Neuronal stem cell (in vitro differentiated cells): ENCODE results near the gene HSD17B2.

Experiments used
- DNase-seq: peaks from one replicate; pipeline ENCODE4 v3.0.0-alpha.2; 2013; ENCODE audit warnings: low spot score
- H2AFZ ChIP-seq: one replicate; pipeline ENCODE4 v1.6.1; 2013; ENCODE audit warnings: mild to moderate bottlenecking, low read length, inconsistent platforms
- H2AK5ac ChIP-seq: 2 replicates; pipeline ENCODE4 v1.6.1; 2013; ENCODE audit warnings: low read depth, mild to moderate bottlenecking, inconsistent platforms, low read length, moderate library complexity, mixed read lengths
- H2BK120ac ChIP-seq: 2 replicates; pipeline ENCODE4 v1.6.1; 2013; ENCODE audit warnings: low read depth, mild to moderate bottlenecking, inconsistent platforms, low read length, moderate library complexity, mixed read lengths
- H2BK12ac ChIP-seq: one replicate; pipeline ENCODE4 v1.6.1; 2013; ENCODE audit warnings: low read length, inconsistent platforms
- H2BK15ac ChIP-seq: 2 replicates; pipeline ENCODE4 v1.6.1; 2013; ENCODE audit warnings: mild to moderate bottlenecking, low read length, inconsistent platforms, mixed read lengths
- H2BK5ac ChIP-seq: one replicate; pipeline ENCODE4 v1.6.1; 2013; ENCODE audit warnings: inconsistent platforms, mild to moderate bottlenecking, low read length, moderate library complexity
- H3K14ac ChIP-seq: one replicate; pipeline ENCODE4 v1.6.1; 2013; ENCODE audit warnings: low read length, inconsistent platforms
- H3K18ac ChIP-seq: 2 replicates; pipeline ENCODE4 v1.6.1; 2013; ENCODE audit warnings: low read length, inconsistent platforms
- H3K23ac ChIP-seq: 2 replicates; pipeline ENCODE4 v1.6.1; 2013; ENCODE audit warnings: low read depth, mild to moderate bottlenecking, mixed read lengths, low read length, inconsistent platforms; ENCODE audit not compliant: poor library complexity
- H3K27ac ChIP-seq: replicated peaks from 3 replicates; pipeline ENCODE4 v1.5.1; 2013; ENCODE audit warnings: low read length, inconsistent platforms
- H3K27me3 ChIP-seq, 3 experiments: 2 replicates each; pipeline ENCODE4 v1.6.1; 2013; ENCODE audit warnings: low read length in 3 of 3, mild to moderate bottlenecking in 2 of 3, inconsistent platforms in 1 of 3, low read depth in 1 of 3, mixed read lengths in 1 of 3, moderate library complexity in 1 of 3; ENCODE audit not compliant: control insufficient read depth in 3 of 3, insufficient read depth in 3 of 3
- H3K36me3 ChIP-seq, 2 donors: replicated peaks in 1 of 2; 2 replicates each; pipeline ENCODE4 v1.6.1; 2013; ENCODE audit warnings: low read length in 2 of 2; ENCODE audit not compliant: control insufficient read depth in 2 of 2, insufficient read depth in 2 of 2
- H3K4ac ChIP-seq: 2 replicates; pipeline ENCODE4 v1.6.1; 2013; ENCODE audit warnings: inconsistent platforms, mild to moderate bottlenecking, low read length, moderate library complexity
- H3K4me1 ChIP-seq, 2 donors: 1 replicate in 1 of 2; 2 replicates in 1 of 2; pipeline ENCODE4 v1.6.1; 2013; ENCODE audit warnings: low read length in 2 of 2, low read depth in 1 of 2; ENCODE audit not compliant: control insufficient read depth in 2 of 2, insufficient read depth in 1 of 2
- H3K4me2 ChIP-seq: one replicate; pipeline ENCODE4 v1.6.1; 2013; ENCODE audit warnings: mild to moderate bottlenecking, low read length, inconsistent platforms; ENCODE audit not compliant: insufficient read depth, poor library complexity, severe bottlenecking
- H3K4me3 ChIP-seq, 2 donors: 2 replicates each; pipeline ENCODE4 v1.5.1; 2013; ENCODE audit warnings: low read length in 2 of 2, mild to moderate bottlenecking in 2 of 2, inconsistent platforms in 1 of 2, moderate library complexity in 1 of 2
- H3K79me1 ChIP-seq: one replicate; pipeline ENCODE4 v1.6.1; 2013; ENCODE audit warnings: low read depth, mild to moderate bottlenecking, inconsistent platforms, low read length, moderate library complexity
- H3K9ac ChIP-seq: one replicate; pipeline ENCODE4 v1.6.1; 2013; ENCODE audit warnings: mild to moderate bottlenecking, low read depth, low read length, inconsistent platforms; ENCODE audit not compliant: poor library complexity
- H3K9me3 ChIP-seq, 2 donors: replicated peaks in 1 of 2; 2 replicates each; pipeline versions ENCODE3 to v1.6.1; 2013; ENCODE audit warnings: low read length in 2 of 2, mild to moderate bottlenecking in 2 of 2, inconsistent platforms in 1 of 2, low read depth in 1 of 2, mixed read lengths in 1 of 2, moderate library complexity in 1 of 2; ENCODE audit not compliant: control insufficient read depth in 2 of 2, insufficient read depth in 1 of 2
- H4K8ac ChIP-seq: one replicate; pipeline ENCODE4 v1.6.1; 2013; ENCODE audit warnings: low read depth, mild to moderate bottlenecking, inconsistent platforms, low read length, moderate library complexity
- H4K91ac ChIP-seq: one replicate; pipeline ENCODE4 v1.6.1; 2013; ENCODE audit warnings: low read length, low read depth, mild to moderate bottlenecking, inconsistent platforms; ENCODE audit not compliant: poor library complexity
- WGBS, 2 donors: extraction: QIAGEN DNeasy Blood & Tissue Kit; methylation state at CpG; one replicate each; pipeline ENCODE4 v1.1.7; 2013; ENCODE audit warnings: missing lambda C conversion rate in 2 of 2, mixed read lengths in 1 of 2; ENCODE audit not compliant: insufficient read length in 2 of 2, insufficient replicate concordance in 1 of 2; ENCODE audit errors: extremely low coverage in 2 of 2; 5-methylcytosine and 5-hydroxymethylcytosine counted together

The HSD17B2 gene

GRCh38 chr16:82116535-82116934, 81.5 kb downstream of the HSD17B2 start:
- Histone ChIP-seq H3K4me1 (no peaks in the 10 kb centered on the region), H3K79me1 (no peaks in the 10 kb centered on the region), H4K91ac (no peak overlapping the region), H3K14ac (no peak overlapping the region), H2AK5ac (no peak overlapping the region), H3K23ac (no peak overlapping the region), H3K9me3 (no peaks in the 10 kb centered on the region), H2AFZ (no peak overlapping the region), H3K4me3 (no peak overlapping the region), H3K18ac (no peak overlapping the region), H2BK15ac (no peak overlapping the region), H2BK12ac (no peak overlapping the region), H3K36me3 (no peaks in the 10 kb centered on the region), H3K4me2 (no peak overlapping the region), H3K27me3 (no peaks in the 10 kb centered on the region), H3K27ac (no peak overlapping the region), H3K4ac (no peak overlapping the region), H3K9ac (no peak overlapping the region), H2BK120ac (no peak overlapping the region), H4K8ac (no peak overlapping the region), H2BK5ac (no peak overlapping the region)
- DNase-seq = no peak
- no CpG with 5 or more reads among the region's 1 CpG for WGBS, 2 donors

- Histone ChIP-seq H3K23ac (no peak overlapping the region), H3K27me3 (no peaks in the 10 kb centered on the region), H2AFZ (no peak overlapping the region), H2BK15ac (no peak overlapping the region), H3K9me3 (no peaks in the 10 kb centered on the region), H2BK120ac (no peak overlapping the region), H3K4me3 (no peak overlapping the region), H4K91ac (no peak overlapping the region), H3K27ac (no peak overlapping the region), H3K9ac (no peak overlapping the region), H2BK5ac (no peak overlapping the region), H3K4ac (no peak overlapping the region), H3K4me1 (no peaks in the 10 kb centered on the region), H2BK12ac (no peak overlapping the region), H3K4me2 (no peak overlapping the region), H4K8ac (no peak overlapping the region), H3K36me3 (no peaks in the 10 kb centered on the region), H3K79me1 (no peaks in the 10 kb centered on the region), H2AK5ac (no peak overlapping the region), H3K14ac (no peak overlapping the region), H3K18ac (no peak overlapping the region)
- WGBS, 2 donors = no CpG with 5 or more reads among the region's 2 CpGs
- DNase-seq = no peak
Observed at GRCh38 chr16:82118749-82119148, 83.7 kb downstream of the HSD17B2 start.

GRCh38 chr16:82119405-82119804, 84.4 kb downstream of the HSD17B2 start:
- Histone ChIP-seq H3K14ac (no peak overlapping the region), H3K4ac (no peak overlapping the region), H3K4me3 (no peak overlapping the region), H3K36me3 (no peaks in the 10 kb centered on the region), H3K23ac (no peak overlapping the region), H2AFZ (no peak overlapping the region), H2BK15ac (no peak overlapping the region), H3K27ac (no peak overlapping the region), H4K91ac (no peak overlapping the region), H3K18ac (no peak overlapping the region), H2BK12ac (no peak overlapping the region), H3K27me3 (no peaks in the 10 kb centered on the region), H3K9me3 (no peaks in the 10 kb centered on the region), H3K4me1 (no peaks in the 10 kb centered on the region), H2AK5ac (no peak overlapping the region), H3K9ac (no peak overlapping the region), H3K4me2 (no peak overlapping the region), H2BK5ac (no peak overlapping the region), H2BK120ac (no peak overlapping the region), H3K79me1 (no peaks in the 10 kb centered on the region), H4K8ac (no peak overlapping the region)
- no peak for DNase-seq
- no CpG with 5 or more reads among the region's 4 CpGs for WGBS, 2 donors

GRCh38 chr16:82124651-82125050, 89.6 kb downstream of the HSD17B2 start:
- Histone ChIP-seq H3K9ac (no peak overlapping the region), H4K91ac (no peak overlapping the region), H3K36me3 (no peaks in the 10 kb centered on the region), H4K8ac (no peak overlapping the region), H3K4me1 (no peaks in the 10 kb centered on the region), H3K18ac (no peak overlapping the region), H3K9me3 (no peaks in the 10 kb centered on the region), H2BK5ac (no peak overlapping the region), H2AK5ac (no peak overlapping the region), H3K27me3 (no peaks in the 10 kb centered on the region), H3K27ac (no peak overlapping the region), H3K79me1 (no peaks in the 10 kb centered on the region), H2BK15ac (no peak overlapping the region), H2BK12ac (no peak overlapping the region), H2AFZ (no peak overlapping the region), H2BK120ac (no peak overlapping the region), H3K23ac (no peak overlapping the region), H3K4ac (no peak overlapping the region), H3K4me2 (no peak overlapping the region), H3K4me3 (no peak overlapping the region), H3K14ac (no peak overlapping the region)
- no peak for DNase-seq
- no CpG with 5 or more reads among the region's 3 CpGs for WGBS, 2 donors
